H1 (cell line): ENCODE results near the gene DKK3. TPM values are rescaled to one million over a fixed set of nuclear protein-coding genes. Genes with fewer than 3 reads are reported as not detected.

Experiments
- CTCF ChIA-PET: fragments of 300-600 bp; sonication (Branson Sonifier 250); formaldehyde crosslinking; loops from one replicate; lab custom pipeline; 2021; ENCODE audit not compliant: partially characterized antibody; lab: Charles Lee
- POLR2A ChIA-PET: fragments of 300-600 bp; sonication (Branson Sonifier 250); formaldehyde crosslinking; loops from one replicate; lab custom pipeline; 2021; ENCODE audit warnings: inconsistent platforms; ENCODE audit not compliant: partially characterized antibody; lab: Charles Lee
- DNase-seq, 2 experiments: peaks; one replicate each; pipeline versions ENCODE4 v3.0.0 to v3.0.0-alpha.2; 2010 to 2022; ENCODE audit warnings: low spot score in 2 of 2, low read depth in 1 of 2, mixed read lengths in 1 of 2
- FAIRE-seq: peaks from 2 replicates; lab custom pipeline; 2011; peaks lifted over from hg19 to GRCh38; lab: Jason Lieb, UNC
- H2AFZ ChIP-seq: 2 replicates; pipeline ENCODE4 v1.8.1; 2012; ENCODE audit warnings: low read length, inconsistent platforms
- H2AK5ac ChIP-seq: 2 replicates; pipeline ENCODE4 v1.6.1; 2013; ENCODE audit warnings: low read depth, low read length
- H2BK120ac ChIP-seq: replicated peaks from 2 replicates; pipeline ENCODE3; 2013; ENCODE audit warnings: low read depth, low read length, inconsistent platforms
- H2BK12ac ChIP-seq: 2 replicates; pipeline ENCODE4 v1.6.1; 2013; ENCODE audit warnings: low read depth, low read length
- H2BK15ac ChIP-seq: 2 replicates; pipeline ENCODE4 v1.6.1; 2013; ENCODE audit warnings: low read length
- H2BK20ac ChIP-seq: 2 replicates; pipeline ENCODE4 v1.6.1; 2013; ENCODE audit warnings: low read length
- H2BK5ac ChIP-seq: 2 replicates; pipeline ENCODE4 v1.6.1; 2013; ENCODE audit warnings: low read depth, low read length
- H3K14ac ChIP-seq: 2 replicates; pipeline ENCODE4 v1.6.1; 2013; ENCODE audit warnings: inconsistent platforms; ENCODE audit not compliant: insufficient read length
- H3K18ac ChIP-seq: 2 replicates; pipeline ENCODE4 v1.6.1; 2013; ENCODE audit warnings: low read length; ENCODE audit errors: extremely low read depth
- H3K23ac ChIP-seq: 2 replicates; pipeline ENCODE4 v1.6.1; 2013; ENCODE audit warnings: inconsistent platforms; ENCODE audit not compliant: insufficient read length
- H3K23me2 ChIP-seq: 2 replicates; pipeline ENCODE4 v1.6.1; 2013; ENCODE audit warnings: low read depth, low read length
- H3K27ac ChIP-seq: 2 replicates; pipeline ENCODE4 v1.6.1; 2011; ENCODE audit warnings: low read depth, low read length, inconsistent platforms
- H3K27me3 ChIP-seq, 4 experiments: replicated peaks in 1 of 4; 1 replicate in 1 of 4; 2 replicates in 3 of 4; pipeline versions ENCODE4 v1.6.1 to v1.8.1; 2011 to 2013; ENCODE audit warnings: low read length in 3 of 4, mild to moderate bottlenecking in 3 of 4, inconsistent platforms in 2 of 4, mixed read lengths in 2 of 4, moderate library complexity in 1 of 4; ENCODE audit not compliant: control insufficient read depth in 3 of 4, insufficient read depth in 3 of 4; ENCODE audit errors: extremely low read depth in 1 of 4
- H3K36me3 ChIP-seq, 4 experiments: 2 replicates each; pipeline versions ENCODE4 v1.6.1 to v1.8.1; 2011 to 2013; ENCODE audit warnings: mild to moderate bottlenecking in 4 of 4, low read length in 3 of 4, moderate library complexity in 2 of 4, control low read depth in 1 of 4, inconsistent platforms in 1 of 4; ENCODE audit not compliant: insufficient read depth in 4 of 4, control insufficient read depth in 2 of 4
- H3K4ac ChIP-seq: replicated peaks from 2 replicates; pipeline ENCODE3; 2013; ENCODE audit warnings: low read length, low read depth, mixed read lengths, inconsistent platforms; ENCODE audit not compliant: insufficient read length
- H3K4me1 ChIP-seq, 4 experiments: replicated peaks in 1 of 4; 1 replicate in 1 of 4; 2 replicates in 3 of 4; pipeline versions ENCODE4 v1.6.1 to v1.8.1; 2011 to 2013; ENCODE audit warnings: low read length in 3 of 4, inconsistent platforms in 2 of 4, mixed read lengths in 1 of 4; ENCODE audit not compliant: insufficient read depth in 4 of 4, control insufficient read depth in 3 of 4
- H3K4me2 ChIP-seq, 2 experiments: 2 replicates each; pipeline versions ENCODE4 v1.6.1 to v1.8.1; 2011 to 2013; ENCODE audit warnings: low read depth in 2 of 2, low read length in 2 of 2, control low read depth in 1 of 2, inconsistent platforms in 1 of 2, mild to moderate bottlenecking in 1 of 2; ENCODE audit not compliant: insufficient read depth in 1 of 2
- H3K4me3 ChIP-seq, 4 experiments: fragments of 200-600, 300-600 bp in 1 of 4; sonication (generic), shearing (Covaris generic), sonication (Bioruptor Twin) in 1 of 4; 2 replicates each; pipeline versions ENCODE4 v1.5.1 to v1.8.1; 2011 to 2016; ENCODE audit warnings: low read length in 4 of 4, low read depth in 3 of 4, control low read depth in 2 of 4, inconsistent platforms in 2 of 4, mild to moderate bottlenecking in 2 of 4, mixed read lengths in 1 of 4, moderate library complexity in 1 of 4; ENCODE audit not compliant: insufficient read depth in 2 of 4; ENCODE audit errors: extremely low read depth in 1 of 4
- H3K56ac ChIP-seq: replicated peaks from 2 replicates; pipeline ENCODE3; 2013; ENCODE audit warnings: low read depth, mild to moderate bottlenecking, mixed read lengths, low read length, inconsistent platforms; ENCODE audit not compliant: insufficient read length
- H3K79me1 ChIP-seq: 2 replicates; pipeline ENCODE4 v1.6.1; 2013; ENCODE audit warnings: low read depth, low read length, control low read depth
- H3K79me2 ChIP-seq, 2 experiments: 2 replicates each; pipeline versions ENCODE4 v1.6.1 to v1.8.1; 2012 to 2013; ENCODE audit warnings: low read length in 2 of 2, mild to moderate bottlenecking in 2 of 2, inconsistent platforms in 1 of 2; ENCODE audit not compliant: insufficient read depth in 2 of 2, control insufficient read depth in 1 of 2
- H3K9ac ChIP-seq, 4 experiments: replicated peaks in 1 of 4; 1 replicate in 1 of 4; 2 replicates in 3 of 4; pipeline versions ENCODE4 v1.6.1 to v1.8.1; 2011 to 2013; ENCODE audit warnings: low read depth in 3 of 4, low read length in 3 of 4, control low read depth in 2 of 4, mild to moderate bottlenecking in 2 of 4, moderate library complexity in 2 of 4, inconsistent platforms in 1 of 4; ENCODE audit errors: extremely low read depth in 1 of 4
- H3K9me3 ChIP-seq, 2 experiments: 2 replicates each; pipeline versions ENCODE4 v1.6.1 to v1.8.1; 2012 to 2013; ENCODE audit warnings: mild to moderate bottlenecking in 2 of 2, moderate library complexity in 2 of 2, control low read depth in 1 of 2, inconsistent platforms in 1 of 2, low read depth in 1 of 2, low read length in 1 of 2, mixed read lengths in 1 of 2; ENCODE audit not compliant: insufficient read depth in 2 of 2
- H4K20me1 ChIP-seq, 2 experiments: replicated peaks in 1 of 2; 2 replicates each; pipeline versions ENCODE3 to v1.8.1; 2011 to 2013; ENCODE audit warnings: inconsistent platforms in 2 of 2, low read length in 2 of 2, mild to moderate bottlenecking in 1 of 2; ENCODE audit not compliant: insufficient read depth in 2 of 2, control insufficient read depth in 1 of 2
- H4K5ac ChIP-seq: 2 replicates; pipeline ENCODE4 v1.6.1; 2013; ENCODE audit warnings: low read length, low read depth, mixed read lengths, inconsistent platforms; ENCODE audit not compliant: insufficient read length
- H4K8ac ChIP-seq: 2 replicates; pipeline ENCODE4 v1.8.0; 2013; ENCODE audit warnings: mild to moderate bottlenecking, moderate library complexity, low read length, inconsistent platforms; ENCODE audit not compliant: insufficient read depth; ENCODE audit errors: extremely low read depth
- H4K91ac ChIP-seq: replicated peaks from 2 replicates; pipeline ENCODE3; 2013; ENCODE audit warnings: low read length, mixed read lengths, inconsistent platforms; ENCODE audit not compliant: insufficient read length
- BCL11A ChIP-seq, 2 experiments: IDR thresholded peaks; one replicate each; pipeline ENCODE4 v1.6.1; 2011; ENCODE audit warnings: low read depth in 2 of 2, low read length in 2 of 2, mild to moderate bottlenecking in 2 of 2
- KDM5A ChIP-seq: fragments of 200-600 bp; IDR thresholded peaks from 2 replicates; pipeline ENCODE4 v1.7.1; 2012; ENCODE audit warnings: mild to moderate bottlenecking, low read length, inconsistent platforms, mixed read lengths
- SAP30 ChIP-seq: fragments of 300-600 bp; sonication (generic); IDR thresholded peaks from 2 replicates; pipeline ENCODE4 v1.7.1; 2012; ENCODE audit warnings: low read length, moderate library complexity, mild to moderate bottlenecking, inconsistent platforms; ENCODE audit not compliant: insufficient read depth, insufficient replicate concordance
- polyA plus RNA-seq, 7 experiments: library from polyadenylated mRNA; depleted of rRNA in 3 of 7; stranded (reverse) in 5 of 7; unstranded in 2 of 7; fragments of >200 nt in 5 of 7; fragments of 200-250 nt in 2 of 7; gene quantifications; 1 replicate in 5 of 7; 2 replicates in 1 of 7; 4 replicates in 1 of 7; pipeline versions ENCODE4 v1.2.1 to v1.2.3, GENCODE V29; 2011 to 2013; ENCODE audit warnings: missing spikeins in 2 of 7, mixed read lengths in 2 of 7
- total RNA-seq: library from RNA; stranded (reverse); fragmentation: NEBNext Ultra II Directional; extraction: Animal tissue kit (Norgen Biotek cat#: 25700); gene quantifications from 2 replicates; pipeline ENCODE4 v1.2.1, GENCODE V29; 2021

Gene DKK3
- total and polyA plus RNA-seq, 2 of the 8 experiments (the other 6 are each of a cell fraction or from before 2014, with no cell fraction given): 30.0 to 40.1 TPM

- DNase-seq (no peak), FAIRE-seq (no peak)
- POLR2A ChIA-PET: interaction anchor here (0.7 kb wide), 1 partner anchor 34 kb away, joined by 3 read pairs; no protein-coding TSS in a partner anchor
Observed at GRCh38 chr11:12015486-12015885, 7.1 kb upstream of the DKK3 start.

More at GRCh38 chr11:12015486-12015885, 7.1 kb upstream of the DKK3 start:
- H4K5ac ChIP-seq: no peak overlapping the region
- no peak overlapping the region for H3K4ac ChIP-seq
- H3K79me2 ChIP-seq: no peaks in the 10 kb centered on the region
- H3K36me3 ChIP-seq: no peaks in the 10 kb centered on the region
- H3K9me3 ChIP-seq: no peaks in the 10 kb centered on the region
- peaks cover 0 to 3% (median 0%) of the 10 kb centered on the region in 4 experiments; a peak in 2 of 7 replicates for H3K4me1 ChIP-seq
- H3K14ac ChIP-seq: no peak overlapping the region
- H3K4me2 ChIP-seq: no peak overlapping the region
- CTCF ChIA-PET: interaction anchor here (1.5 to 1.8 kb wide), 2 partner anchors 13 to 49 kb away, joined by 5 read pairs; no protein-coding TSS in a partner anchor
- H3K27ac ChIP-seq: no peak overlapping the region
- no peak overlapping the region for H2BK5ac ChIP-seq
- H3K9ac ChIP-seq: no peak overlapping the region
- H4K20me1 ChIP-seq: no peaks in the 10 kb centered on the region
- H2BK20ac ChIP-seq: no peak overlapping the region
- no peak overlapping the region for H3K23ac ChIP-seq
- no peaks in the 10 kb centered on the region for H3K79me1 ChIP-seq
- no peak overlapping the region for H2AFZ ChIP-seq
- no peak overlapping the region for H2BK15ac ChIP-seq
- H2AK5ac ChIP-seq: no peak overlapping the region
- H4K91ac ChIP-seq: no peak overlapping the region
- H2BK120ac ChIP-seq: no peak overlapping the region
- H3K27me3 ChIP-seq: no peaks in the 10 kb centered on the region; a peak in 2 of 7 replicates
- TF ChIP-seq SAP30: no peak
- TF ChIP-seq BCL11A (IDR thresholded peaks at IDR 0.05; ENCODE audit: low read depth in 2 of 2, low read length in 2 of 2): no peak
- no peak for TF ChIP-seq KDM5A
- no peak overlapping the region for H3K18ac ChIP-seq
- H2BK12ac ChIP-seq: no peak overlapping the region
- no peak overlapping the region for H3K56ac ChIP-seq
- no peak overlapping the region for H4K8ac ChIP-seq
- no peak overlapping the region for H3K4me3 ChIP-seq
- H3K23me2 ChIP-seq: no peaks in the 10 kb centered on the region
